Iris pigment epithelial cell (primary cell): Measurements from ENCODE around the gene TEDC2.

Experiments used
- DNase-seq: peaks from one replicate; pipeline ENCODE4 v3.0.0-alpha.2; 2011; ENCODE audit warnings: low read depth

TEDC2 gene

GRCh38 chr16:2495041-2495440 lies 35.1 kb downstream of the TEDC2 start:
- no peak for DNase-seq

DNA sequence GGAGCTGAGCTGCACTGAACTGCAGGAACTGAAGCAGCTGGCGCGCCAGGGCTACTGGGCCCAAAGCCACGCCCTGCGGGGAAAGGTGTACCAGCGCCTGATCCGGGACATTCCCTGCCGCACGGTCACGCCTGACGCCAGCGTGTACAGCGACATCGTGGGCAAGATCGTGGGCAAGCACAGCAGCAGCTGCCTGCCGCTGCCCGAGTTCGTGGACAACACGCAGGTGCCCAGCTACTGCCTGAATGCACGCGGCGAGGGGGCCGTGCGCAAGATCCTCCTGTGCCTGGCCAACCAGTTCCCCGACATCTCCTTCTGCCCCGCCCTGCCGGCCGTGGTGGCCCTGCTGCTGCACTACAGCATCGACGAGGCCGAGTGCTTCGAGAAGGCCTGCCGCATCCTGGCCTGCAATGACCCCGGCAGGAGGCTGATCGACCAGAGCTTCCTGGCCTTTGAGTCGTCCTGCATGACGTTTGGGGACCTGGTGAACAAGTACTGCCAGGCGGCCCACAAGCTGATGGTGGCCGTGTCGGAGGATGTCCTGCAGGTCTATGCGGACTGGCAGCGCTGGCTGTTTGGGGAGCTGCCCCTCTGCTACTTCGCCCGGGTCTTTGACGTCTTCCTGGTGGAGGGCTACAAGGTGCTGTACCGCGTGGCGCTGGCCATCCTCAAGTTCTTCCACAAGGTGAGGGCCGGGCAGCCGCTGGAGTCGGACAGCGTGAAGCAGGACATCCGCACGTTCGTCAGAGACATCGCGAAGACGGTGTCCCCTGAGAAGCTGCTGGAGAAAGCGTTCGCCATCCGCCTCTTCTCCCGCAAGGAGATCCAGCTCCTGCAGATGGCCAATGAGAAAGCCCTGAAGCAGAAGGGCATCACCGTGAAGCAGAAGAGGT lies 36.6 kb downstream of the TEDC2 start:
- DNase-seq, result no peak

GRCh38 chr16:2497116-2497630 lies 37.3 kb downstream of the TEDC2 start:
- no peak for DNase-seq

DNA sequence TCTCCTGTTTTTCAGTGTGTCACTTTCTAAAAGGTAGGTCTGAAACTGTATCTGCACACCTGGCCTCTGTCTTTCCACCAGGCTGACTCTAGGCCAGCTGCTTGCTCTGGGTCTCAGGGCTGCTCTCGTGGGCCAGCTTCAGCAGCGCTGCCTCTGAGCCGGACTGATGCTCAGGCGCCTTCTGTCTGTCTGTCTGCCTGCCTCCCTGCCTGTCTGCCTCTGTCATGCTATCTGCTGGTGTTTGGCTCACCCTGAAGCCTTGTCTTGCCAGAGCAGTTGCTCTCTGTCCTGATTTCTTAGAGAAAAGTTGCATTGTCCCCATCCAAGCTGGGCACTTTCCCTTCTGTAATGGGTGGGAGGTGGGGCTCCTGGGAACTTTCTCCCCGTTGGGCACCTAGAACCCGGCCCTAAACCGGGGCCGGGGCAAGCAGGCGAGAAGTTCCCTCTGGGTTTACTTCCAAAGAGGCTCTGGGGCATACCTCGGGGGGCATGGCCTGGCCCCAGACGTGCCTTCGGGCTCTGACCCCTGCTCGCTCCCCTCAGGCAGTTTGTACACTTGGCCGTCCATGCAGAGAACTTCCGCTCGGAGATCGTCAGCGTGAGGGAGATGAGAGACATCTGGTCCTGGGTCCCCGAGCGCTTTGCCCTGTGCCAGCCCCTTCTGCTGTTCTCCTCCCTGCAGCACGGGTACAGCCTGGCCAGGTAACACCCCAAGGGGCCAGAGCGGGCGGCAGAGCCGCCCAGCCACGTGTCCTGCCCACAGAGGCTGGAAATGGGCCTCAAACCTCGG lies 38.0 kb downstream of the TEDC2 start:
- no peak for DNase-seq

- no peak for DNase-seq
These were observed 38.8 kb downstream of the TEDC2 start for GRCh38 chr16:2498531-2499253.

DNA sequence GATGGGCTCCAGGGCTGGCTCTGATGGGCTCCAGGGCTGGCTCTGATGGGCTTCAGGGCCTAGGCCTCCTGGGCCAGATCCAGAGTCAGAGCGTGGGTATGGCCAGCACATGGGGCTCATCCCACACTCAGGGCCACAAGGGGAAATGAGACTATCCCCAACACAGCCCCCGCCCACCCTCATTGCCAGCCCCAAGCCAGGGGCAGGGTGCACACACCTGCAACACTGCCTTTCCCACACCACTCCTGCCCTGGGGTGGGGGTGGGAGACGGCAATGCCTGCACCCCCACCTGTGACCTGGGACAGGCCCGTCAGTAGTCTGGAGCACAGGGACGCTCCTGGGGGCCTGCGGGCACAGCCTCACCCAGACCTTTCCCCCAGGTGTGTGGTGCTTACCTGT lies 39.5 kb downstream of the TEDC2 start:
- DNase-seq, result no peak

DNA sequence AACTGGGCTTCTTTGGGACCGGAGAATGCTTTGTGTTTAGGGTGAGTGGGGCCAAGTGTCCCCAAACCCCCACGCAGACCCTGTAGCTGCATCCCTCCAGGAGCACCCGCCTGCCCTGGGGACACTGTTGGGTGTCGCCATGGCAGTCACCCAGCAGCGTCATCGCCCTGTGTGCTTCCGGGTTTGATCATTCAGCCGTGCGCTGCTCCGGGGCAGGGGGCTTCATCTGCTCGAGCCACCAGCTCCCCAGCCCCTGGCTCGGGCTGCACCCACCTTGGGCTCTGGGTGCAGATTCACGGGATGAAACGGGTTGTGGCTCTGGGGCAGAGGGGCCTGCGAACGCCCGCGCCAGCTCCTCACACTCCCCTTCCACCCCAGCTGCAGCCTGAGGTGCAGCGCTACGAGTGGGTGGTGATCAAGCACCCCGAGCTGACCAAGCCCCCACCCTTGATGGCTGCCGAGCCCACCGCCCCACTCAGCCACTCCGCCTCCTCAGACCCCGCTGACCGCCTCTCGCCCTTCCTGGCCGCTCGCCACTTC lies 40.1 kb downstream of the TEDC2 start:
- no peak for DNase-seq

GRCh38 chr16:2500430-2500917 lies 40.6 kb downstream of the TEDC2 start:
- no peak for DNase-seq

- DNase-seq, result peak; percentile 71
These were observed 41.2 kb downstream of the TEDC2 start for GRCh38 chr16:2500918-2501750.

DNA sequence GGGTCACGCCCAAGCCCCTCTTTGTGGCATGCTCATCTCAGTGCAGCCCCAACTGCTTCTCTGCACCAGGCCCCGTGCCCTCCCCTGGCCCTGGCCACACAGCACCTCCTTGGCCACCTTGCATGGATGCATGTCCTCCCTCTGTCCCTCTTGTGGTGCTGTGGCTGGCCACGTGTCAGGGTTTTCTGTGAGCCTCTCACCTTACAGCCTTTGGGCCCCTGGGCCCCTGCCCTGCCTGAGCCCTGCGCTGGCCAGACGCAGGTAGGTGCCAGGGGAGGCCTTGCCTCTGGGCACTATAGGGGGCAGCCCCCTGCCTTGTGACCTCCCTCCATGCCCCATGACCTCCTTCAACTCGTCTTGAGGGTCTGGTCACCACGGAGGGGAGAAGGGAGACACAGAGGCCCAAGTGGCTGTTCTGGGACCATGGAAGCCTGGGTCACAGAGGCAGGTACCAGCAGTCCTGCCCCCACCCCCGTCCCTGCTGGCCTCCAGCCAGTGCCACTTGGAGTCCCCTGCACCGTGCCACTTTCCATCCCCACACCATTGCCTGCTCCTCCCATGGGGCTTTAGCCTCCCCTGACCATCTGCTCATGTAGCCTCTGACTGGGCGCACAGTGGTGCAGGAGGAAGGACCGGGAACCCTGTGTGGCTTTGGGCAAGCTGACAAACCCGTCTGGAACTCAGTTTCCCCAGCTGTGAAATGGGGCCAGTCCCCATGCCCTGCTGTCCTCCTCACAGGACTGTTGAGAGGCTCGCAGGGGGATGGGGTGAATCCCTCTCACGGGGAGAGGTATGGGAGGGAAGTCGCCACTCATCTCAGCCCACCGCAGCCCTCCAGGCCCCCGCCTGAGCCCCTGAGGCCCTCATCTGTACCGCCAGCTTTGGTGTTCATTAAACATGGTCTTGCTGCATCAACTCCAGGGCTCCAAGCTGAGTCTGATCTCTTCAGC lies 42.3 kb downstream of the TEDC2 start:
- no peak for DNase-seq

- DNase-seq, result no peak
These were observed 45.8 kb downstream of the TEDC2 start for GRCh38 chr16:2505695-2506094.

DNA sequence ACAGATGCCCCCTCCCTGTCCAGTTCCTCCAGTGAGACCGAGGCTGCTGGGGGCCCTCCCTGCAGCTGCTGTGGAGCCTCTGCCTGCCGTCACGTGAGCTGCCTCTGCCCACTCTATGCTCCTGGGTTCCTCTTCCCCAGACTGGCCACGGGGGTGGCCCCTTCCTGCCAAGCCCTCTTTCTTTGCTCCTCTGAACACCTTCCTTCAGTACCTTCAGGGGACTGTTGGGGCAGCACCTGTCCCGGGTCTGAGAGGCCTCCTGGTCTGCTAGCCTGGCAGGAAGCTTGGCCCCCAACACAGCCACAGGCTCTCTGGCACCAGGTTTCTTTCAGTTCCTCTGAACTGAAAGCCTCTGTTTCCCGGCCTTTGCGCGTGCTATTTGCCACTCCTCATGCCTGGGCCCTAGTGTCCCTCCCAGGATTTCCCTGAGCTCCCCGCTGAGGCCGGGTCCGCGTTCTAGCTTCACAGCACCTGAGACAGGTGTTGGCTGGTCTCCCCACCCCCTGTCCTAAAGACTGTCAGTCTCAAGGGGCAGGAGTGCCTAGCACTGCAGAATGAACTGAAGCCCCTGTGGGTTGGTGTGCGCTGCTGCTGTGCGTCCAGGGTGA lies 47.2 kb downstream of the TEDC2 start:
- DNase-seq, result no peak

DNA sequence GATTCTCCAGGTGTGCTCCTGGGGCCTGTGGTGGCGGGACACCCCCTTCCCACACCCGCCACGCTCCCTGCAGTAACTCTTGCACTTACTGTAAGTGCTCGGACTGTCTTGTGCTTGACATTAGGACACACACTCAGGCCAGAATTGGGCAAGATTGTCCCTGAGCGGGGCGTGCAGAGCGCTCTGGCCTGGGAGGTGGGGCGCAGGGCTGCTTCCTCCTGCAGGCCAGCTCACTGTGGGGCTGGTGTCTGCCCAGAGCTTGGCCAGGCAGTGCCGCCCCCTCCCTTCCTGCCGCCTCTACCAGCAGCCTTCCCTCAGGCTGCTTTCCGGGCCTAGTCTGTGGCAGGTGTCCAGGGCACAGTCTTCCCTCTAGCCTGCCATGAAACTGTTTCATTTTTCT lies 47.8 kb downstream of the TEDC2 start:
- no peak for DNase-seq

DNA sequence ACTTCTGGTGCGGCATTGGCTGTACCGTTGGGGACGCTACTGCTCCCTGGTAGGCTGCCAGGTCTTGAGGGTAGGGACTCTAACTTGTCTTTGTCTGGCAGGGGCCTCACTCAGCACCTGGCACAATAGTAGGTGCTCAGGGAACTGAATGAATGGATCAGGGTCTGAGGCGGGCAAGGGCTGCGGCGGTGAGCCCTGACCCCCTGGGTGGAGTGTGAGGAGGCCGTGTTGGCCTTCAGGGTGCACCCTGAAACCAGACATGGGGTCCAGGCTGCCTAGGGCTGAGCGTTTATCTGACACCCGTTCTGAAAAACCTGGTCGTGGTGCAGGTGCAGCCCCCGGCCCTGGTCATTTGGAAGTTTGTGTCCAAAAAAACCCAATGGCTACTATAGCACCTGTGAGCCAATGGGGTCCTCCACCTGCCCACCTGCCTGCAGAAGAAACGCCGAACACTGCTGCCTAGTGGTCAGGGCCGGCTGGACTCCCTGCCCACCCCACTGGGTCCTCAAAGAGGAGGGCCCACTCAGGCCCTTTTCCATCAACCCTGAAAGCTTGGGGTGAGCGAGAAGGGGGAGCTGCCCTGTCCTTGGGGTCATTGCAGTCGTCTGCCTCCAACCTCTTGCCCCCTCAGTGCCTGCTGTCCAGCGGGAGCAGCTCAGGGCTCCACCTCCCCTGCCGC lies 49.0 kb downstream of the TEDC2 start:
- DNase-seq, result no peak

- DNase-seq, result peak; percentile 68
These were observed 51.4 kb downstream of the TEDC2 start for GRCh38 chr16:2511128-2511800.

DNA sequence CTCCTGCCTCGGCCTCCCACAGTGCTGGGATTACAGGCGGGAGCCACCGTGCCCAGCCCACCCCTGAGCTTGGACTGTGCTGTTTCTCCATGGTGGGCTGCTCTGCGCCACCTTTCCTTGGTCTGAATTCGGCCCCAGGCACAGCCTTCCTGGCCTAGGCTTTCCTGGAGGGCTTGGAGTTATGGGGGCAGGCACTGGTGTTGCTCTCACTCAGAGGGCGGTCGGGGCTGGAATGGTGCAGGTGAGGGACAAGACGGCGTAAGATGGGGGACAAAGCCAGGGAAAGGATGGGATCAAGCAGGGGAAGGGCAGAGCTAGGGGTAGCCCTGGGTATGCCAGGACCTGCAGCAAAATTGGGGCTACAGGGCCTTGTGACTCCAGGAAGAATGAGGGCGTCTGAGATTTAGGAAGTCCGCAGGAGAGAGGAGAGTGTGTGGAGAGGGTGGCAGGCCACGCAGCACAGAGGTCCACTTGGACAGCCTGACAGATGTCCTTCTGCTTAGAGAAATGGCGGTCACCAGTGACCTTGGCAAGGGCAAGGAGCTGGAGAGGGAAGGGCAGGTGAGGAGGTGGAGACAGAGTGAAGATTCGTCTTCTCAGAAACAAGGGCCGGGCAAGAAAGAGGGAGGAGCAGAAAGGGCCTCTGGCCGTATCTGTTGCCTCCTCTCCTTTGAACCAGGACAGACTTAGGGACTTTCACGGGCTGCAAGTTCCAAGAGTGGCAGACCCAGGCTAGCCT lies 52.3 kb downstream of the TEDC2 start:
- DNase-seq, result no peak

GRCh38 chr16:2512735-2513404 lies 53.0 kb downstream of the TEDC2 start:
- no peak for DNase-seq
